ENCODE data around the gene NTM.

NTM gene

DNA sequence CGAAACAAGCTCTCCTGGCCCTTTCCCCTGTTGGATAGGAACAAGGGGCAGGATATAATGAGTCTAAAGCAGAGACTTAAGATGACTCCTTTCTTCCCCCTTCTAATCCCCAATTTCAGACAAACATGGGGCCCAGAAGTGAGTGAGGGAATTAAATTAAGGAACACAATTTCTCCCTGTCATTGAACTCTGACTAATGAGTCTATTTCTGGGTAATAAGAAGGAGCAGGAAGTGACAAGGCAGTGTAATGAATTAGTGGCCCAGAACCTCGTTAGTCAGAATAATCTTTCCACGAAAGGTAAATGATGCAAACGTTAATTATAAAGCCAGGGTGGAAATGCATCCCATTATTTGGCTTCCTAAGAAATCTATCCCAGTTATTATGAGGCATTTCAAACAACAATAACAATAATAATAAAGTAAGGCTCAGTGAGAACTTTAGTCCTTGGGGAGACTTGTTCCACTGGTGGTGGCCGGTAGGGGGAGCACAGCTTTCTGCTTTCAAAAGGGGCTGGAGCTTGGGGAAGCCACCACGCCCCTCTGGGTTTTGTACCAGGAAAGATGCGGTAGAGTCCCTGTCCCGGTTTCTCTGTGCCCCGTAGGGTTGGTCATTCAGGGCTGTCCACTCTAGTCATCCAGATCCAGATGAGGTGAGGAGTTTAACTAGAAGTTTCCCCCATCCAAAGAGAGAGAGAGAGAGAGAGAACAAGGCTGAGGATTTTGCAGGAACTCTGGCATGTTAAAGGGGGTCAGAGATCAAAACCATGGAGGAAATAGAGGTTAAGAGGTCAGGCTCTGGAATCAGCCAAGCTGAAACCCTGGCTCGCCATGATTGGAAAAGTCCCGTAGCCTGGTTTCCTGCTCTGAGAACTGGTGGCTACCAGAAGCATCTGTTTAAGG is 298.3 kb downstream of the NTM start:
- H3K4me1 ChIP-seq (ENCODE audit: insufficient read depth, poor library complexity, severe bottlenecking) = no peaks in the 10 kb centered on the region
- ATAC-seq (ENCODE audit: low read depth) = no peak
- H3K27ac ChIP-seq (ENCODE audit: poor library complexity, severe bottlenecking) = no peak overlapping the region

GRCh38 chr11:131669401-131669780 is 299.0 kb downstream of the NTM start:
- ATAC-seq (ENCODE audit: low read depth) (no peak), DNase-seq (ENCODE audit: low spot score) (peak; percentile 21)
- H3K4me3 ChIP-seq (ENCODE audit: severe bottlenecking) = no peak overlapping the region
- H3K27me3 ChIP-seq (ENCODE audit: insufficient read depth, poor library complexity, severe bottlenecking) = no peaks in the 10 kb centered on the region
- no peaks in the 10 kb centered on the region for H3K36me3 ChIP-seq (ENCODE audit: low read depth)
- H3K4me1 ChIP-seq (ENCODE audit: insufficient read depth, poor library complexity, severe bottlenecking) = no peaks in the 10 kb centered on the region
- no peak overlapping the region for H3K27ac ChIP-seq (ENCODE audit: poor library complexity, severe bottlenecking)
- no peak for TF ChIP-seq CTCF (IDR thresholded peaks at IDR 0.05; ENCODE audit: poor library complexity, severe bottlenecking)
- H3K9me3 ChIP-seq (ENCODE audit: severe bottlenecking) = no peaks in the 10 kb centered on the region

More for the DNA sequence above, 298.3 kb downstream of the NTM start:
- Histone ChIP-seq H3K9me3 (ENCODE audit: severe bottlenecking) (no peaks in the 10 kb centered on the region), H3K36me3 (ENCODE audit: low read depth) (no peaks in the 10 kb centered on the region), H3K4me3 (ENCODE audit: severe bottlenecking) (no peak overlapping the region), H3K27me3 (ENCODE audit: insufficient read depth, poor library complexity, severe bottlenecking) (no peaks in the 10 kb centered on the region)
- peak; percentile 42 for DNase-seq (ENCODE audit: low spot score)
- TF ChIP-seq CTCF (IDR thresholded peaks at IDR 0.05; ENCODE audit: poor library complexity, severe bottlenecking) = peak; percentile 58

DNA sequence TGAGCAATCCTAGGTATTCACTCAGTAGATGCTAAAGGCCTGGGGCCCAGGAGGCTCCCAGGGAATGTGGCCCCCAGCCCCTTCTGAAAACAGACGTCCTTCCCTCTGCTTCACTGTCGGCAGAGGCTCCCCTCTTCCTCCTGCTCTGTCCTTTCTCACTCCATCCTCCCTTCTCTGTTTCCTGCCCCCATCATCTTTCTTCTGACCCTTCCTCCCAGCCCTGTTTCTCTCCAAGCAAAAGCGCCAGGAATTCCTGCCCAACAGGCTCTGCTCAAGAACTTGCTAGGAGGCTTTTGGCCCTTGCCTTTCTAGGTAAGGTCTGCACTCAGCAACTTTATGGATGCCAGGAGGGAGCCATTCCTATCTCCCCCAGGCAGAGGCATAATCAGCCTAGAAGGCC is 300.5 kb downstream of the NTM start:
- H3K27ac ChIP-seq (ENCODE audit: poor library complexity, severe bottlenecking) = no peak overlapping the region
- H3K4me3 ChIP-seq (ENCODE audit: severe bottlenecking) = no peak overlapping the region
- no peaks in the 10 kb centered on the region for H3K4me1 ChIP-seq (ENCODE audit: insufficient read depth, poor library complexity, severe bottlenecking)
- no peak for TF ChIP-seq CTCF (IDR thresholded peaks at IDR 0.05; ENCODE audit: poor library complexity, severe bottlenecking)
- H3K9me3 ChIP-seq (ENCODE audit: severe bottlenecking) = no peaks in the 10 kb centered on the region
- no peaks in the 10 kb centered on the region for H3K36me3 ChIP-seq (ENCODE audit: low read depth)
- no peaks in the 10 kb centered on the region for H3K27me3 ChIP-seq (ENCODE audit: insufficient read depth, poor library complexity, severe bottlenecking)
- no peak for DNase-seq (ENCODE audit: low spot score)
- ATAC-seq (ENCODE audit: low read depth) = no peak

- no peaks in the 10 kb centered on the region for H3K36me3 ChIP-seq (ENCODE audit: low read depth)
- no peak for ATAC-seq (ENCODE audit: low read depth)
- H3K9me3 ChIP-seq (ENCODE audit: severe bottlenecking) = no peaks in the 10 kb centered on the region
- TF ChIP-seq CTCF (IDR thresholded peaks at IDR 0.05; ENCODE audit: poor library complexity, severe bottlenecking) = no peak
- H3K4me3 ChIP-seq (ENCODE audit: severe bottlenecking) = no peak overlapping the region
- H3K4me1 ChIP-seq (ENCODE audit: insufficient read depth, poor library complexity, severe bottlenecking) = no peaks in the 10 kb centered on the region
- DNase-seq (ENCODE audit: low spot score) = peak; percentile 22
- H3K27ac ChIP-seq (ENCODE audit: poor library complexity, severe bottlenecking) = no peak overlapping the region
- no peaks in the 10 kb centered on the region for H3K27me3 ChIP-seq (ENCODE audit: insufficient read depth, poor library complexity, severe bottlenecking)
Observed at GRCh38 chr11:131671320-131671719, 300.9 kb downstream of the NTM start.

- no peaks in the 10 kb centered on the region for H3K36me3 ChIP-seq (ENCODE audit: low read depth)
- TF ChIP-seq CTCF (IDR thresholded peaks at IDR 0.05; ENCODE audit: poor library complexity, severe bottlenecking) = no peak
- H3K4me3 ChIP-seq (ENCODE audit: severe bottlenecking) = no peak overlapping the region
- DNase-seq (ENCODE audit: low spot score) (no peak), ATAC-seq (ENCODE audit: low read depth) (no peak)
- no peaks in the 10 kb centered on the region for H3K9me3 ChIP-seq (ENCODE audit: severe bottlenecking)
- no peak overlapping the region for H3K27ac ChIP-seq (ENCODE audit: poor library complexity, severe bottlenecking)
- H3K27me3 ChIP-seq (ENCODE audit: insufficient read depth, poor library complexity, severe bottlenecking) = no peaks in the 10 kb centered on the region
- no peaks in the 10 kb centered on the region for H3K4me1 ChIP-seq (ENCODE audit: insufficient read depth, poor library complexity, severe bottlenecking)
Observed at GRCh38 chr11:131671734-131672133, 301.3 kb downstream of the NTM start.
